Skin epidermis (tissue), 12 donors: ENCODE results near the gene MSX1.

ENCODE experiments used
- H3K27ac ChIP-seq, 21 experiments: fragments of 200-600 bp; sonication (generic) in 11 of 21; one replicate each; pipeline ENCODE4 v1.5.0; 2020; ENCODE audit warnings: mild to moderate bottlenecking in 3 of 21, inconsistent platforms in 2 of 21, moderate library complexity in 2 of 21
- H3K4me3 ChIP-seq, 7 experiments: fragments of 200-600 bp; sonication (generic) in 2 of 7; one replicate each; pipeline ENCODE4 v1.5.0; 2020; ENCODE audit warnings: inconsistent platforms in 2 of 7, mild to moderate bottlenecking in 2 of 7, moderate library complexity in 1 of 7

The MSX1 gene

DNA sequence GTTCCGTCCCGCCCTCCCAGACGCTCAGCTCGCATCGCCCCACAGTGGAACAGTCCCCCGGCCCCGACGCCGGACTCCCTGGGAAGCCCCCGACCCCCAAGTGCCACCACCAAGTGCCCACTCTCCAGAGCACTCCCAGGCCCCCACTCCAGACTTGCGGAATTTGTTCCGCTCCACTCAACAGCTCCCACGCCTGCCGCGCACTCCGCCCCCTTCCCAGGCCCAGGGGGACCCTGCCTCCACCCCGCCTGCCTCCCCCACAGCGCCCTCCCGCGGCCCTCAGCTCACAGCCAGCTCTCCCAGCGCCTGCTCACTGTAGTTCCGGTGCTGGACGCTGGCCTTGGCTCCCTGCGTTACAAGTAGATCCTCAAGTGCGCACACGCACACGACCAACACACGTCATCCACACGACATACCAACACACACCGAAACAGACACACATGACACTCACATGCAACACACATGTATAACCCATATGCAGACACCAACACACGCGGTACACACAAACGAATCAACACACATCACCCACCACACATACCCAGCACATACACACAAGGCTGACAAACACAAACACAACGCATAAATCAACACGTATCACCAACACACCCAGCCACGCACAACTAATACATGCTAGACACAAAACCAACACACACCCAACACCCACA, 8.0 kb downstream of the MSX1 start:
- Histone ChIP-seq H3K4me3 (no peak overlapping the region), H3K27ac (no peak overlapping the region)

DNA sequence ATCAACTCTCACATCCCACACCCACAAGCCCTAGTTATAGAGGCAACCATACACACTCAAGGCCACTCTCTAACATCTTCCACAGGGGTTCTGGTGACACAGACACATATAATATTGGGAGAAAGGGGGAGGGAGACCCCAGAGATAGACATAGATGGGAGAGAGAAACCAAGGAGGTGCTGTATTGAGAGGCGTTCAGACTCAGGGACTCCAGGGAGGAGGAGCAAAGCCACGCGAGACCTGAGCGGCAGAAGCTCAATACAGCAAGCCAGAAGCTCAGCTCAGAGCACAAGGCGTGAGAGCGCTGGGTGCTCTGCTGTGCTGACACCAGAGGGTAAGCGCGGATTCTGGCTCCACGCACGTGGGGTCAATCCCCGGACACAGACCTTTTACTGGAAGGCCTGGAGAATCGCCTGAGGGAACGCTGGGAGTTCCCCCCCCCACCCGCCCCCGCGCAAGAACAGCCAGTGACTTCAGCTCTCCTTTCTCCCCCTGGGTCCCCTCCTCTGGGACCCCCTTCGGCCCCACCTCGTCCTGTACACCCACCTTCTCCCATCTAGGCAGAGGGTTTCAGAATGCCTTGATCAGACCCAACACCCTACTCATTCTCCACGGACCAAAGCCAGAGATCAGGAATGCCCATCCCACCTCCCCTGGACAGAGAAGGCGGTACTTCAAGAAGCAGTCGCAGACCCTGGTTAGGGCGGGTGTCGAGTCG, 8.7 kb downstream of the MSX1 start:
- Histone ChIP-seq H3K4me3 (no peak overlapping the region), H3K27ac (no peak overlapping the region)

DNA sequence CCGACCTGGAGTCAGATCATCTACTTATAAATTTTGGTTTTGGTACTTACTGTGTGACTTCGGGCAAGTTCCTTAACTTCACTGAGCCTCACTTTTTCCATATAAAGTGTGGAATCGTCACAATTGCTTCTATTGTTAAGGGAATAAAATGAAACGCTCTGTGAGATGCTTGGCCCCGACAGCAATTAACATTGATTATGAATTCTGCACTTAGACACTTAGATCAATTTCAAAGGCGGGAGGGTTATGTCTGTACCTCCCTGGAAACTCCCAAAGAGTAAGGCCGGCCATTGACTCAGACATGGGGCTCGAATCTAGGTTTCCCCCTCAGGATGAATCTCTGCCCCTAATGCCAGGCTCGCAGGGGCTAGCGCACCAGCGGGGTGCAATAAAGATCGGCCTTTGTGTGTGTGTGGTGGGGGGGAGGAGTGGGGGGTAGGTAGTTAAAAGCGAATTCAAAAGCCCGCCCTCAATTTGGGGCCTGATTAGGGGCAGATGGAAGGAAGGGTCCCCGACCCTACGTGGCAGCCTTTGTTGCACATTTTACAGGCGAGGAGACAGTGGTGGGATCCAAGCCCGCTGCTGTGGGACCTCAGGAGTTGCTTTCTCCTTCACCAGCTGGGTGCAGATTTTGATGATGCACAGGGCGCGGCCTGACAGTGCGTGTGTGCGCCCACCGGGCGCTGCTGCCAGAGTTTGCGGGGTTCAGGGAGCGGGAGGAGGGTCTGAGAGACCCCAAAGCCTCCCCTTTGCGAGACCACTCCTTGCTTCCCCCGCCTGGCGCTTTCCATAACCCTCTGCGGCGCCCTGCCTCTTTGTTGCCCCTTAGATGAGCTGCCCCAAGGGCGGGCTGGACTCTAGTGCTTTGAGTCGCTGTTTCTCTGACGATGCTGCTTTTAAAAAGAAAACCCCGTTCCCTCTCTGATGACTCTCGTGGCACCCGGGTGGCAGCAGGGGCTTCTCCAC, 9.6 kb downstream of the MSX1 start:
- H3K4me3 ChIP-seq, result no peak overlapping the region
- H3K27ac ChIP-seq, result no peak overlapping the region

DNA sequence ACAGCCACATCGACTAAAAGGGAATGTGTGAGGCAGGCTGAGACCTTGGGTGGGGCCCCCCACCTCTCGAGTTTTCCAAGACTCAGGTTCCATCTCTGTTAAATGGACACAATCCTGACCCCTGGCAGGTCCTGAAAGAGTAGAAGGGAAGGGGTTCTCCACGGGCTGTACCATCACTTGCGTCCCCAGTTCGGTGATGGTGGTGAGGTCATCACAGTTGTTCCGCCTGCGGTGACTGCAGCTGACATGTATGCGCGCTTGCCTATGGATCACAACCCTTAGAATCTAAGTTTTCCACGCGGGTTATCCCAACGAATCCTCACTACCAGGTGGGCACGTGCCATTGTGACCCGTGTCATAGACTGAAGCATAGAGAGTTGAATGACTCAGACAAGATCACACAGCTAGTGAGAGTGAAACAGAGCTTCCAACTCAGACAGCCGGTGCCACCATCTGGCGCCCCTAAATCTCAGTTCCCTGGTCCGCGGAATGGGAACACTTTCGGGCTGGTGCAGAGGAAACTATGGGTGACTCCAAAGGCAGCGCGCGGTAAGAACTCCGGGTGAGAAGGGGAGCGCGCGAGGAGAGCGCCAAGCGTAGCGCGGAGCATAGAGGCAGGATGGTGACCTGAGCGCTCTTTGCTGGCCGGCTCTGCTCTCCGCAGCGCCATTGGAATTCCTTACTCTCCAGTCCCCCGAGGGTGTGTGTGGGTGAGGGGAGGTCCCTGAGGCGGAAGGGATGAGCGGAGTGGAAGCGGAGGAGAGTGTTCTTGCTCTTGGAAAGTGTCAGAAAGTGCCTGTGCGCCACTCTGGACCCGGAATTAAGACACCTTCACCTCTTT, 10.5 kb downstream of the MSX1 start:
- Histone ChIP-seq H3K4me3 (no peak overlapping the region), H3K27ac (no peak overlapping the region)

DNA sequence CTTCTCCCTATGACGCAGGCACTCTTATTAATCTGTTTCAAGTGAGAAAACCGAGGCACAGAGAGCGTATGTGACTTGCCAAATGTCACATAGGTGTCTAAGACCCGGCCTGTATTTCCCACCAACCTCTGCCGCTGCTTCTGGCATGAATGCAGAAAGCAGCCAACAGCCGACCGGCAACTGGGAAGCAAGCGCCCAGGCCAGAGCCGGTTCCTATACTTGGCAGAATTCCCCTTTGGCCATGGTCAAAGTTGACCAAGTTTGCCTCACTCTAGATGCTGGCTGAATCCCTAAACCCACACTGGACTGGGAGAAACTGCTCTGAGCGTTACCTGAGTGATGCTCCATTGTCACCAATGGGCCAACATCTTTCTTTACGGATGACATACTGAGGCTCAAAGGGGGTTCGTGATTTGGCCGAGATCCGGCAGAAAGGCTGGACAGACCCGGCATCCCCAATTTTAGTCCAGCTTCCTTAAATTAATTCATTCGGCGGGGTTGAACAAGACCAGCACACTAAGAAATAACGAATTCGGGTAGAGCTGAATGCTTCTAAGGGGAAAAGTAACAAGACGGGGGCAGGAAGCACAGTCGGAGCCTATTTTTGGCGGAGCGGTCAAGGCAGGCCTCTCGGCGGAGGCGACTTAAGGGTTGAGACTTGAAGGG, 11.2 kb downstream of the MSX1 start:
- Histone ChIP-seq H3K27ac (no peak overlapping the region), H3K4me3 (no peak overlapping the region)

DNA sequence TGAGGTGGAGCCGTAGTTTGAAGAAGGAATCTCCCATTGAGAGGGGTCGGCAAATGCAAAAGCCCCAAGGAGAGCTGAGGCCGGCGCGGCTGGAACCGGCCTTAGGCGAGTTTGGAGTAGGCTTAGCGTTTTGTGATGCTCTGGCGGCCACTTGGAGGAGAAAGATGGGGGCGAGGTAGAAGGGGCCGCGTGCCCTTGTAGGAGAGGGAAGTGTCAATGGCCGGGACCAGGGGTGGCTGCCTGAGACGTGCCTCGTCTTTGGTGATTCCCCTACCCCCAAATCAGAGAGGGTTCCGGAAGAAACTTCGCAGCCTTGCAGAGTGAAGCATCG, 11.7 kb downstream of the MSX1 start:
- Histone ChIP-seq H3K4me3 (no peak overlapping the region), H3K27ac (no peak overlapping the region)

DNA sequence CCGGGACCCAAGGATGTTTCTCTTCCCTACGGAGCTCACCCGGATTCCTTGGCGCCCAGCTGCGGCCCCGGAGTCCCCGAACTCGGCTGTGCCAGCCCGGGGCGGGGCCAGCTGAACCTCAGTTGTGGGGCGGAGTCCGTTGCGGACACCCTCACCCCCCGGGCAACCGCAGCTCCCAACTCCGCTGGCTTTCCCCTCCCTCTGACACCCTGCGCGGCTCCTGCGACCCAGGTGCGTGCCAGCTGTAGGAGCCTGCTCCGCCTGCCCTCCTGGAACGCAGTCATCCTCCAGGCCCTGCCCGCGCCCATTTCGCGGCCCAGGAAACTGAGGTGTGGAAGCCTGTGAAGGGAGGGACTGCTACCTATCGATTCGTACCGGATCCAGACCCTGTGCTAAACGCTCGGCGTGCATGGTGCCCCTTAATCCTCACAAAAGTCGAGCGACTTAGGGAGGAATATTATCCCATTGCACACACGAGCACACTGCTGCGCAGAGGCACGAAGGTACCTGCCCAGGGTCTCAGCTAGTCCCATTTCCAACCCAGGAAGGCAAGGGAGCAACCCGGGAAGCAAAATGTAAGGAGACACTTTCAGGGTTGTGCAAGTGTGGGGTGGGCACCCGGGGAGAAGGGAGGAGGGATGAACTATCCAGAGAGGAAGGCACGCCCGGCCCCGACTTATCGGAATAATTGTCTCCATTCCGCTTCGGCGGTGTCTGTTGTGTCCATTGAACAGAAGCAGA, 12.3 kb downstream of the MSX1 start:
- no peak overlapping the region for H3K4me3 ChIP-seq
- H3K27ac ChIP-seq, result no peak overlapping the region

DNA sequence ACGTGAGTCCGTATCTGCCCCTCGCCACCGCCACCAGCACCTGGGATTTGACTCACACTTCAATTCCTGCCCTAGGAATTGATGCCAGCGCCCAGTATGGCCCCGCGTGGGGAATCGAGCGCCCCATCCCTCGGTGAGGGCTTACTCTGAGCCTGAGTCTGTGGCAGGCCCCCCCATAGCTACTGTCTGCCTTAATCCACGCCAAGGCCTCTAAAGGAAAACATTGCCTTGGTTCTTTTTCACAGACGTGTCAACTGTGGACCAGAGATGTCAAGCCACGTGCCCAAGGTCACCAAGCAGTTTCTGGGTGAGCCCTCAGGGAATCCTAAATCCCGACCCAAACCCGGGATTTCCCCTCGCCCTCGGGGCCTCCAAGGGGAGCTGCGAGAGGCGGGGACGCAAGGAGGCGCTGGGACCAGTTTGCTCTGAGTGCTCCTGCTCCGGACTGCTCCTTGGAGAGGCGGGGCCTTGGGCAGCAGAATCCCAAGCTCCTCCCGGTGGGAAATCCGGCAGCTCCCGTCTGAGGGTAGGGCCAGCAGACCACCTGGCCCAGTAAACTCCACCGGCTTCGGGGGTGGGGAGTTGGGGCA, 12.9 kb downstream of the MSX1 start:
- H3K4me3 ChIP-seq, result no peak overlapping the region
- H3K27ac ChIP-seq, result no peak overlapping the region

DNA sequence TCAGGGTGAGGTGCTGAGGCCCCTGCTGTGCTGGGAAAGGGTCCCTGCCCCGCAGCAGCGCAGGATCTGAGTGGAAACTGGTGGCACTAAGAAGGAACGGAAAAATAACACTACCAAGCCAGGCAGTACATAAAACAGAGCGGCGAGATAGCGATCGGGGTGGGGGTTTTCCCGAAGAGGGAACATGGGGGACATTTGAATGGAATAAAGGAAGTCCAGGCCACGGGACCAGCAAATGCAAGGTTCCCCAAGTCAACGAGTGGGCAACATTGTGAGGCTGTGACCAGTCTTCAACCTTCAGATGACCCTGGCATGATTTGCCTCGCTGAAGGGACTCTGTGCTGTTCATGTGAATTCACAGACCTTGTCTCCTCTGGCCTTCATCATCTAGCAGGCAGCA, 13.7 kb downstream of the MSX1 start:
- no peak overlapping the region for H3K27ac ChIP-seq
- H3K4me3 ChIP-seq, result no peak overlapping the region

DNA sequence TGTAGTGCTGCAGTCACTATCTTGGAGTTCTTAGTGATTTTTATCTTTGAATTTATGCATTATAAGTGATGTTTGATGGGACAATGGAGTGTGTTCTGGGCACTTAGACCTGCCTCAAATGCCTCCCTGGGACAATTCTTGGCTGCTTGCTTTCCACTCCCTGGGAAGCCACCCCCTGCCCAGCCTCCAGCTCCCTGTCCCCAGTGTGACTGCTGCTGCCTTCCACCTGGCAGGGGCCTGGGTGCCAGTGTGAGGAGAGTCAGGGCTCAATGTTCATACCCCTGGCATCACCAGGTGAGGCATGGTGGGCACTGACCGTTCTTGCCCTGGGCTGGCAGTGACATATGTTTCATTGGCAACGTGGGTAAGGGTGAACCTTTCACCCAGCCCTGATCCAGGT, 14.8 kb downstream of the MSX1 start:
- H3K27ac ChIP-seq, result no peak overlapping the region
- no peak overlapping the region for H3K4me3 ChIP-seq

DNA sequence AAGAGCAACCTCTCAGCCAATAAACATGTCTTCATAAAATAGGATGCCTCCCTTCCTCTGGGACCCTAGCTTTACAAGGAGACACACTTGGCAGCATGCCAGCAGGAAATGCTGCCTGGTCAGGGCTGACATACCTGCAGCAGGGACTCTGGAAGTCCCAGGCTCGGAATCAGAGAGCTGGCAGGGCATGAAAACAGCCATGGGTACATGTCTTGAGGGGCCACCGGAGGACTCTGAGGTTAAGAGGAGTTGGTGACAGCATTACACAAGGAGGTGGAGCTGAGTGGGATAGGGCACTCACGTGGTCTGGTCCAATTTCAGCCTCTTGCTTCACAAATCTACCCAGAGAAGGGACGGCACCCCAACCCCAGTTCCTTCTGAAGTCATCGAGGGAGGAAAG, 15.7 kb downstream of the MSX1 start:
- no peak overlapping the region for H3K4me3 ChIP-seq
- H3K27ac ChIP-seq, result no peak overlapping the region

DNA sequence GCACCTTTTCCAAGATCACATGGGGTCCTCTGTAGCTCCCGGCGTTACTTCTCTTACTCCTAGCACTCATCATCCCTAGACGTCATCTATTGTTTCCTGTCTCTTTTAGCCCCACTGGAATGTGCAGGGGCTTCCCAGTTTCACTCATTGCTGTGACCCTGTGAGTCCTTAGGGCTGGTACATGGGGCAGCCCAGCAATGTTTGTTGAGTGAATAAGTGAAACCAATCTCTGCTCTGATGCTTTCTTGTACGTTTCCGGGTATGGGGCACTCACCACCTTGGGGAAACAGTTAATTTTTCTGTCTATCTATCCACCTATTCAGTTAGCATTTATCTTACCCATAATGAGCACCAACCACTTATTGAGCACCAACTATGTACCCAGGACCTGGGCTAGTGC, 16.1 kb downstream of the MSX1 start:
- no peak overlapping the region for H3K4me3 ChIP-seq

DNA sequence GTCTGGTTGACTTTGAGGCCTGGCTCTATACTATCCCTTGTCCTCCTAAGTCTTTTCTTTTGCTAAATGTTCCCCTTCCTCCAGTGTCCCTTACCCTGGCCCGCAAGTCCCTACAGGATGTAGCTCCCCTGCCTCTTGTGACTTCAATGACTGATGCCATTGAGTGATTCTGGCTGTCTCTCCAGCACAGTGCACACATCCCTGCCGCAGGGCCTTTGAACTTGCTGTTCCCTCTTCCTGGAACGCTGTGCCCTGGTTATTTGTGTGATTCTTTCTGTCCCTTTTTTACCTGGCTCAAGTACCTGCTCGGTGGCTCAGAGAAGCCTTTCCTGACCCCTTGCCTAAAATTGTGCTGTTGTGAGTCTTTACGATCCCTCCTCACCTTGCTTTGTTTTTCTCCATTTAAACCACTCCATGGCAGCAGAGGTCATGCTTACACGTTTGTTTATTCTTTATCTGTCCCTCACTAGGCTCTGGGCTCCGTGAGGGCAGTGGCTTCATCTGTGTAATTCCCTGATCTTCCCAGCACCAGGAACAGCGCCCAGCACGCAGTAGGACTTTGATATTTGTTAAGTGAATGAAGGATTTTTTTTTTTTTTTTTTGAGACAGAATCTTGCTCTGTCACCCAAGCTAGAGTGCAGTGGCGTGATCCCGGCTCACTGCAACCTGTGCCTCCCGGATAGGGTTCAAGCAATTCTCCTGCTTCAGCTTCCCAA, 17.6 kb downstream of the MSX1 start:
- Histone ChIP-seq H3K27ac (no peak overlapping the region), H3K4me3 (no peak overlapping the region)

More for the DNA sequence above, 16.1 kb downstream of the MSX1 start:
- no peak overlapping the region for H3K27ac ChIP-seq

DNA sequence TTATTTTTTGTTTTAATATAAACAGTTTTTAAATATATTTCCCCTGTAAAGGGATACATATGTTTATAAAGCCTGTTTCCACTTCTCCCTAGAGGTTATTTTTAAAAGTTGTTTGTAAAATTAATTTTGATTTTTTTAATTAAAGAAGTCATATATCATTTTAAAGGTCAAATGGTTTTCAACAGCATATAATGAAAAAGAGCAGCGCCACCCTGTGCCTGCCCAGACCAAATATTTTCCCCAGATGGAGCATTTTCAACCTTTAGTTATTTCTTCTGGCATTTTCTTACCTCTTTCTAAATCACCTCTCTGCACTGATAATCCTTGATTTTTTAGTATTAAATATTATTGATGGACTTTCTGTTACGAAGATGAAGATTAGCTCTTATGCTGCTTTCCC, 21.0 kb downstream of the MSX1 start:
- no peak overlapping the region for H3K4me3 ChIP-seq
- no peak overlapping the region for H3K27ac ChIP-seq

DNA sequence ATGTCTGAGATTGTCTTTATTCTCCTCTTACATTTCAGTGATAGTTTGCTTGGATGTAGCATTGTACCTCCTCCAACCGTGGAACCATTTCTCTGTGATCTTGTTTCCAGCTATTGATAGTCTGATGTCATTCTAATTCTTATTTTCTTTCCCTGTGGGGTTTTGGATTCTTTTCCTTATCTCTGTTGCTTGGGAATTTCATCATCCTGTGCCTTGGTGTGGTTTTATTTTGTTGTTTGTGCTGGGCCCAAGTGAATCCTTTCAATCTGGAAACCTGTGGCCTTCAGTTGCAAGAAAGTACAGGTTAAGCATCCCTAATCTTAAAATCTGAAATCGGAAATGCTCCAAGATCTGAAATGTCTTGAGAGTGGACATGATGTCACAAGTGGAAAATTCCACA, 22.0 kb downstream of the MSX1 start:
- no peak overlapping the region for H3K4me3 ChIP-seq
- no peak overlapping the region for H3K27ac ChIP-seq

DNA sequence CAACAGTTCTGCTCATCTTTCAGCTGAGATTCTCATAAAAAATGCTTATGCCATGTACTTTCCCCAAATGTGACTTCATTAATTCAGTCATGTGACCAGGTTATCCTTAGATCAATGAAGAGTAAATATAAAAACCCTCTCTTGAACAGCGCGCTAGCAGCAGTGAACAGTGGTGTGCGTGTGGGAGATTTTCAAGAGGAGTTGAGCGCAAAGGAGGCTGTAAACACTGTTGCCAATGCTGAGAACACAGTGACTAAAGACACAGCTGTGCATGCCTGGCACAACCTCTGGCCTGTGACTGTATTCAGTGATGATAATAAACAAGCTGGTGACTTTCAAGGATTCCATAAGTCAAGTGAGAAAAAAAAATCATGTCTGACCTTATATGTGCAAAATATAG, 25.1 kb downstream of the MSX1 start:
- H3K27ac ChIP-seq, result no peak overlapping the region
- no peak overlapping the region for H3K4me3 ChIP-seq

DNA sequence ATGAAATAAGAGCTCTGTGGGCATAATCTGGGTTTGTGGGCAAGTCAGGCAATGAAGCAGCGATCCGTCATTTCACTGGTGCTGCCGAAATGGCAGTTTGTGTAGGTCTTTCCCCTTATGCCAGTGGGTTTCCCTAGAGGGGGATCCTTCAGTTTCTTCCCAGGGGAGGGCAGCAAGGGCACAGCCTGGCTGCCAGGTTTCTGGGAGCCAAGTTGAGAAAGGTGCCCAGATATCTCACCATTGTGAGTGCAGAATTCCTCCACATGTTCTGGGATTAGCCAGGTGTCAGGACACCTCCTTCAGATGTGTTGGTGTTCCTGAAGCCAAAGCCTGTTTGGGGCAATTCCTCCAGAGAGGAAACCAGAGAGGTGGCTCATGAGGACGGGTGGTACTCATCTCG, 28.0 kb downstream of the MSX1 start:
- Histone ChIP-seq H3K27ac (no peak overlapping the region), H3K4me3 (no peak overlapping the region)

DNA sequence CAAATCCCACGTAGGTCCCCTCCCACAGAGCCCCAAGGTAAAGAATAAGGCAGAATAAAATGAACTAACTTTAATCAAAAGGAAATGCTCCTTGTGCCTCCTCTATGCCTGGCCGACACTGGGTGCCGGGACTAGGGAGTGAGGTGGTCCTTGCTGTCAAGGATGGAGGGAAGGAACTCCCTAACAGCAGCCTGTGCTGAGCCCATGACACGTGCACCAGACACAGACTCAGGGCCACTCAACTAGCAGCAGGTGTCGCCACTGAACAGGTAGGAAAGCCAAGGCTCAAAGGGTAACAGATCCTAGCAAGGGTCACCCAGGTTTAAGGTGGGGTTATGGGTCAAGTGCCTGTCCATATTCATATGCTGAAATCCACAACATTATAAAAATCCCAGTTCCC, 29.2 kb downstream of the MSX1 start:
- Histone ChIP-seq H3K27ac (no peak overlapping the region), H3K4me3 (no peak overlapping the region)
